IPS-NIHi7 (cell line): ENCODE data around the gene PDGFC.

Source experiments
- DNase-seq: peaks from one replicate; pipeline ENCODE4 v3.0.0; 2012; ENCODE audit warnings: mixed read lengths; ENCODE audit errors: extremely low spot score

The PDGFC gene

DNA sequence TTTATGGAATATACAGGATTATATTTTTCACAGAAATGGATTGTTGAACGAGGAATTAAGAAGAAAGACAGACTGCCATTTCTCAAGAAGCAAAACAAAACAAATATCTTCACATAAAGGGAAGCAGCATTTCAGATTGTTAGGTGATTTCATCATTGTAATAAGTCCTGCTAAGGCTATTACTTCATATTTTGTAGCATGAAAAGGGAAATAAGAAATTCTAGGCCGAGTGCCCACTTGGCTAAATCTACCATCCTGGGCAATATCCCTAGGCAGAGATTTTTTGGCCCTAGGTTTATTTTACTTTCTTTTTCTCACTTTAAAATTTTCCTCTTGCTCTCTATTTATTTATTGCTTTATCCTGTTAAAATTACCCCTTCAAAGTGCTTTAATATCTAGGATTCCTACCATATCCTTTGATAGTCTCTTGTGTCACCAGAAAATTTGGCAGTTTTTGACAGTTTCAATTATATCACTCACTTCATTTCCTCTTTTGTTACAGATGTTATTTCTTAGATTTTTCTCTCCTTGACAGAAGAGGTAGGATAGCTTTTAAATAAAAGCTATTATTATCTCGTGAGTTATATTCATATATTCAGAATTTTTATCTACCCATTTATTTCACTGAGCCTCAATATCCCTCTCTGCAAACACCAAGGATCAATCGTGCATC lies 142.3 kb downstream of the PDGFC start:
- no peak for DNase-seq

DNA sequence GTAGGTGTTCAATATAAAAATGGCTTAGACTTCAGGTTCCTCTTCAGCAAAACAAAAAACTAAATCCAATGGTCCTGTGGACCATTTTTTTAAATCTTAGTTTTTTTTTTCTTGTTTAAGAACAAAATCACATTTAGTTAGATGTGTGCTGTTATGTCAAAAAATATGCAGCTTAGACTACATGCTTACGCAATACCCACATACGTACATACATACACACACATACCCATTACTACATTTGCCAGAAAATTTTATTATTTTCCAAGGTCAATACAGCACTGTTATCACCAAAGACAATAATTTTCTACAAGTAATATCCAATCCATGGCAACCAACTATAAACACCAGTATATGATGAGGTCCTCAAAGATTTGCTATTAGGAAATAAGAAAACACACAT lies 144.1 kb downstream of the PDGFC start:
- no peak for DNase-seq

DNA sequence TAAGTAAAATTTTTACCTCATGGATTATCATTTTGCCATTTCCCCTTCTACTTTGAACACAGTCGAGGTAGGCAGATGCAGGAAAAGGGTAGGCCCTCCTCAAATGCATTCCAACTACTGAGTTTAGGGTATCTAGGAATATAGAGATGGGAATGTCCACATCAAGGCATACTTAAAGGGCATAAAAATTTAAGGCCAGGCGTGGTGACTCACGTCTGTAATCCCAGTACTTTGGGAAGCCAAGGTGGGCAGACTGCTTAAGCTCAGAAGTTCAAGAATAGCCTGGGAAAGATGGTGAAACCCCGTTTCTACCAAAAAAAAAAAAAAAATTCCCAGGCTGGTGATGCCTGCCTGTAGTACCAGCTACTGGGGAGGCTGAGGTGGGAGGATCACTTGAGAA lies 146.5 kb downstream of the PDGFC start:
- no peak for DNase-seq

DNA sequence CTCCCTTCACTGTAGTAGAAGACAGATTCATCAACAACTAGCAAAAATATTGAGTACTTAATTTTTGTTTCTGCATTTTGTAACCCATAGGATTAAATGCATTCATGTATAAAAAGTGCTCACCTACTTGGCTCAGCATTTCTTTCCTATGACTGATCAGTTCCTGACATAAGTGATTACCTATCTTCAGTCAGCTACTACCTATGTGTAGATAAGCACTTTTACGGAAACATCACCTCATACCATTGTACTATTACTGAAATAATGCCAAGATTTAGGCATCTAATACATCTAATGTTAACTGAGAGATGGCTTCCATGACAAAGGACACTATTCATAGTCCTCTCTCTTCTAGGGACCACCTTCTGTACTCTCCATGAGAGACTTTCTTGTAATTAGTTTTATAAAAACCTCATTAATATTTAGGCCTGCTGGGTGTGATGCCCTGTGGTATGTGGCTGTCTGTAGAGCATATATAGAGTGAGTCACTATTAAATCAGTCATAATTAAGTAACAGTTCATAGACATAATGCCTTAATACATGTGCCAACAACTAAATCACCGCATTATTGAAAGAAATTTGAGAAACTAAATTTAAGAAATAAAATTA lies 147.0 kb downstream of the PDGFC start:
- no peak for DNase-seq

DNA sequence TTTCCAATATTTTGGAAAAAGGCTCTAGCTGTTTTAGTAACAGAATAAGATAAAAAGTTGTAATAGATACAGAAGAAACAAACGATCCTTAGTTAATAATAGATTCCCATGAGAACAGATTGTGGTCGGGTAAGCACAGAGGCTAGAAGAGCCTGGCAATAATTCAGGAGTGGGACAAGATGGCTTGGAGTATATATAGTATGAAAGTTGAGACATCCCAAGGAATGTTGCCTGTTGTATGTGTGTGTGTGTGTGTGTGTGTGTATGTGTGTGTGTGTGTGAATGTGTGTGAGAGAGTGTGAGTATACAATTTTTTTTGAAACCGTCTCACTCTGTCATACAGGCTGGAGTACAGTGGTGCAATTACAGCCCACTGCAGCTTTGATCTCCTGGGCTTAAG lies 150.7 kb downstream of the PDGFC start:
- DNase-seq: no peak

DNA sequence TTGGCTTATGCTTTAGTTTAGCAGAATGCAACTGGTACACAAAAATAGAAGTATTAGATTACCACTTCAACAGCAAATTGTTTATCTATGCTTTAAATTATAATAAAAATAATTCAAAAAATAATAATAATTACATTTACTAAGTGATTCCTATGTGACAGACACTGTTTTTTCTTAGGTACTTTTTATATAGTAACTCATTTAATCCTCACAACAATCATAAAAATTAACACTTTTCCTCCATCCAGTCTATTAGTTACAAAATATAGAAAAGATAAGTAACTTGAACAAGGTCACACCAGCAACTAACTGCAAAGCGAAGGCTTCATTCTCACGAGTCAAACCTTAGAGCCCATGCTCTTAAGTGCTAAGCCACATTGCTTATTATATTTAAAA lies 155.2 kb downstream of the PDGFC start:
- no peak for DNase-seq

DNA sequence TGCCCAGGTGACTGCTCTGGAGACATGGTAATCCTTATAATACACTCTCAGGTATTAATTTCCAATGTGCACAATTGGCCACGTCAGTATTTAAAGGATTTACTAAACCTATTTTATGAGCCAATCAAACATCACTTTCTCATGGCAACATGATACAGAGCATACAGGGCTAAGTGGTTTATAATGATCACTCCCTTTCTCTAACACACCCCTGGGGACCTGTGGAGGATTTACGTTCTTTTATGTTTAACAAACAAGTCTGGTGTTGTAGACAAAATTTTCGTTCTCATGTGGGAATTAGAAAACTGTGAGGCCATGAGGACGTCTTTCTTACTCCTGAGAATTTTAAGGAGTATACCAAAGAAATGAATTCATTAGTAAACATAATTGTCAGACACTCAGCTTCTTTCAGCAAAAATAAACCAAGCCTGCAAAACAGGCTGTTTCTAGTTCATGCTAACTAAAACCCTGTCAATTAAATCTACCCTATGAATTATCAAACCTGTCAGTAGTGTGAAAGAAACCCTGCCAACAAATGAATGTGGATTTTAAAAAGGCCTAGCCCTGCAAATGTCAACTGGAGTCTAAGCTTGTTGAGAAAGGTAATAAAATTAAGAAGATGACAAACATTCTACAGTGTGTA lies 155.8 kb downstream of the PDGFC start:
- DNase-seq: no peak

DNA sequence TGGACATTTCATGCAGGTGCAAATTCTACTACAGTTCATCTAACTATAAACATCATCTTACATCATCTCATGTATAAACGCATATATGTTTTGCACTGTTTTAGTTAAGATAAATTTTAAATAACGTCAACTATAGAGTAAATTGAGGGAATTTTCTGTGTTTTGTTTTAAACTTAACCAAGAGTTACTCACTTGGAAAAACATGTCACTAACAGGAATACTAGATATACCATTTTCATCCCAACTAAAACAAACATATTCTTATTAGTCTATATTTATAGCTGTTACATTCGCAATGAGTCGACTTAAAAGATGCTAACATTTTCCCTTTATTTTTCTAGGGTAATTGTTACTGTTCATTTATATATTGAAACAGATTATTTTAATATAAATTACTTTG lies 159.6 kb downstream of the PDGFC start:
- DNase-seq: no peak

DNA sequence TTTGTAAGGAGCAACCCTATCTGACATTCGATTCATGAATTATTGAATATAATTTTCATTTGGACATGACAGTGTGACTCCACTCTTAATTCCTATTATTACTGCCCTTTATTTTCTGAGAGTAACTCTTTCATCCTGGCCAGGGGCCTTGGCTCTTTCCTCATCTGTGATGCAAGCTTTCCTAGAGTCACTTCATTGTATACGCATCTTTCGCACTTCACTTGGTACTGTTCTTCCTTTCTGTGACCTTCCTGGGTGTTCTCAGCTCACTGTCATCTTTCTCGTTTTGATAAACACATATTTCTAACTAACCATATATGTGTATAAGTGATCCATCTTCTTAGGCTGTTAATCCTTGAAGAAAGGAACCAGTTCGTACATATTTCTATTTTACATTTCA lies 160.3 kb downstream of the PDGFC start:
- DNase-seq: no peak

DNA sequence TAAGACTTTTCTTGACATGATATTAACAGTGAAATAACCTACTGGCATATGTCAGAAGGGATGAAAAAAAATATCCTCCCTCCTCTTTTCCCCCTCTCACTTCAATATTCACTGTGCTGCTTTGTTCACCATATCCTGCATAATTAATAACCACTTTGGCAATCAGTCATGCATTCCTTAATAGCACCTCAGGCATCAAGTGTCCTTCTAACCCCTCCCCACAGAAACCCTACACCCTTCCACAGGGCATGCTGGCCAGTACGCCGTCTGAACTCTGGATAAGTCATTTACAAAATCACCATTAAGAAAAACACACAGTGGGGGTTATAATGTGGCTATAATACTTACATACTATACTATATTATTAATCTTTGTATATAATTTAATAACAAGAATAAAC lies 165.9 kb downstream of the PDGFC start:
- DNase-seq: no peak

DNA sequence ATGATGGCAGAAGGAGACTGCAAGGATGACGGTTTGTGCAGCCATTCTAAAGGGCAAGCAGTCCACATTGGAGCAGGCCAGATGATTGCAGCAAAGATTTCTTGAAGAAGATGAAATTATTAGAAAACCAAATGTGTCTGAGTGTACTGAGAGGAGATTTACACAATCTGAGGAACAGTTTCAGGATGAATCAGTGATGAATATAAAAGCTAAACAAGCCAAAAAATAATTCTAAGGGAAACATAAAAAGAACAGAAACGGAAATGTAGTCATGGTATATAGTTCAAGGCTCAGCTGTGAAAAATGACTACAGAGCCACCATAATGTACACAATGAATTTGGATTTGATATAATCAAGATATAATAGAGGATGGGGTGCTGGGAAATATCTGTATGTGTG lies 168.5 kb downstream of the PDGFC start:
- no peak for DNase-seq

DNA sequence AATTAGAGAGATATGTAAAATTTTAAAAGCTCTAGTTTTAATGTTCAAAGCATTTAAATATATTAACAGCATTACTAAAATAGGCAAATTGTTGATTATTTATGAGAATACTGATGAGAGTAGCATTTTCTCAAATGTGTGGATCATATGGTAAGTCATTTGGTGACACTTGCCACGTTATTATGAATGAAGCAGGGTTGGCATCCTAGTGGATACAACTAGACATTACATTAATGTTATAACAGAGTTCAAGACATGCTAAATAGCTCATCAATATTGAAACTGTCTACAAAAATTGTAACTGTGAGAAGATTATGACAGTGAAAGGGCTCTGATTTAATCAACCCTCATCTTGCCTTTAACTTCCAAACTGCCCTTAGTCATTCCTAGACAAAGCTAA lies 171.1 kb downstream of the PDGFC start:
- no peak for DNase-seq

DNA sequence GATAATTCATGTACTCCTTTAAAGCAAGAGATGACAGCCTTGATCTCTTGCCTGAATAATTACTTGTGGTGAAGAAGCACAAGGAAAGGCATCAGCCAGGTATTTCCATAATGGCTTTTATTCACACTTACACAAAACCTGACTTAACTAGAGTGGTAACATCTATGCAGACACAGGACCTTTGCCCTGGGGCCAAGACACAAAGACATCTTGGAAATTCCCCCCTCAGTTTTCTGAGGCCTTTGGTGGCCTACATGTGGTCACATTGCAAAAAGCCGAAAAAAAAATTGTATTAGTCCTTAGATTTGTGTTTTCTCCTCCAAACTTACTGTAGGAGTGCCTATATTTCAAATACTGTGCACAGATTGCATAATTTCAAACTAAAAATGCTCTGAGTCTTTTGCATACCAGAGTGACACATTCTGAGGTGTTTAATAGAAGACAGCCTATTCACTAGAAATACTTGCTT lies 172.4 kb downstream of the PDGFC start:
- DNase-seq: no peak

DNA sequence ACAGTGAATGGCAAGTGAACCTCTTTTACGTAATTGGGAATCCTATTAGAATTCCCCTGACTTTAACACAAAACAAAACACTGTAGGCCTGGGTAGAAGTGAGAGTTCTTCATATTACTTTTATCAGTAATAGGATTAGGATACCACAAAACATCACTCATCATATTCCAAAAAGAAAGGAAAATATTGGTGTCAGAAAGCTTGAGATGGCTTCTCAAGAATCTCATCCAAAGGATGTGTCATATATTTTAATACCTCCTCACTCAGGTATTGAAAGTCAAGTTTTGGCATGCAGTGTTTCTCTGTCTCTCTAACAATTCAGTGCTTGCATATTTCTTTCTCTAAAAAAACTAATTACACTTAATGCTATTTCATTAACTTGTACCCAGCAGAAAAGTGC lies 173.2 kb downstream of the PDGFC start:
- DNase-seq: no peak

DNA sequence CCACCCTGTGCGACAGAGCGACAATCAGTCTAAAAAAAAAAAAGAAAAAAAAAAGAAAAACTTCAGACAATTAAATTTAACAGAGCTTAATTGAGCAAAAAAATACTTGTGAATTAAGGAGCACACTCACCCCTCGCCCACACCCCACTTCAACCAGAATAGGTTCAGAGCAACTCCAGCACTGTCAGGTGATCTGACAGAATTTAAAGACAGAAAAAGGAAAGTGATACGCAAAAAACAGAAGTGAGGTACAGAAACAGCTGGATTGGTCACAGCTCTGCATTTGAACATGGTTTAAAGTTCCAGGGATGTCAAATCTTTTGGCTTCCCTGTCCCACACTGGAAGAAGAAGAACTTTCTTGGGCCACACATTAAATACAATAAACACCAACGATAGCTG lies 174.4 kb downstream of the PDGFC start:
- no peak for DNase-seq

DNA sequence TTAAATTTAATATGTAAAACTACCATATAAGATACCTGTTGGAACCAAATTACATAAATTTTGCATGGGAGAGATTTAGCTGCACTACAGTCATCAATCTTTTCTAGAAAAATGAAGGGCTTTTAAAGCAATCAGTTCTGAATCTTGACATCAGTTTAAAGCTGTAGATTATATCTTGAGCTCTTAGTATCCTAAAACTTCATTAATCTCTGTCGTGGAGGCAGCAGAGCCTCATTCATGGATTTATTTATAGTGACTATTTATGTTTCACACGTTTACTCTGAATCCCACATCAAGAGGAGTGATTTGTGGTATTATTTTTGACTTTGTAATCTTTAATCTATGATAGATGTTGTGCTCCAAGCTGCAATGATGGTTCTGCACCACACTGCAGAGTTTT lies 175.9 kb downstream of the PDGFC start:
- no peak for DNase-seq

DNA sequence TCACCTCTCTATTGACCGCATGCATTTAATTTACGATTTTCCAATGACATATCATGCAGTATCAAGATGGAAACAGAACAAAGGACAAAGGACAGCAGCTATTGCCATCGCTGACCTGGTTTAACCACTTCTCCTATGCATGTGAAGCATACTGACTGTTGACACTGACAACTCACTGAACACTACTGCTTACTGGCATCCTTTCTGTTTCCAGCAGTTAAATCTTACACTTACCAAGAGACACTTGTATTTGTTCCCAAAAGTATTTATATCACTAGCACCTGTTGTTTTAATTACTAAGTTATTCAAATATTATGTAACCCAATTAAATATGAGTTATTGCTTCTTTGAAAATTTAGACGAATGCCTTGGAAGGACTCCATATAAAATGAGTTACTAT lies 176.7 kb downstream of the PDGFC start:
- no peak for DNase-seq

DNA sequence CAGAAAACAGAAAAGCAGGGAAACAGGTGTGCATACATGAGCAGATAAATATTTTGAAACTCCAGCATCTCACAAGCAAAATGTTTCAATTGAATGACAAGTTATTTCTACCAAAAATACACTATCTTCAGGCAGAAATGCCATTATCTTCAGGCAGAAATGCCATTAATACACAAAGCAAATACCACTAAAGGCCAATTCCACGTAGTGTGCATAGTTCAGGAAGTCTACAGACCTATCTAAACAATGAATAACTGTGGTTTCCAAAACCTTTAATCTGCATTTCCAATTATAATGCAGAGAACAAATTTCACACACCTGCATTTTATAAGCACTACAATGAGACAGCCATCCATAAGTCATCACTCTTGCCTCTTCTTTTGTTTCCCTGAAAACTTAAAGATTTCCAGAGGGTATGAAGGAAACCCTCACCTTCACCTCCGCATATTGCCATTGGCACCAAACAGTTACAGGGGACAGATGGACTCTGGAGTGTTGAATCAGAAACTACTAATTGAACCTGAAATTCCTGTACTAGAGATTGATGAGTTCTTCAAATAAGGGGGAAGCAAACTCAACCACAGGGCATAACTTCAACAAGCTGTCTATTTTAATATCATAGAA lies 179.0 kb downstream of the PDGFC start:
- no peak for DNase-seq

DNA sequence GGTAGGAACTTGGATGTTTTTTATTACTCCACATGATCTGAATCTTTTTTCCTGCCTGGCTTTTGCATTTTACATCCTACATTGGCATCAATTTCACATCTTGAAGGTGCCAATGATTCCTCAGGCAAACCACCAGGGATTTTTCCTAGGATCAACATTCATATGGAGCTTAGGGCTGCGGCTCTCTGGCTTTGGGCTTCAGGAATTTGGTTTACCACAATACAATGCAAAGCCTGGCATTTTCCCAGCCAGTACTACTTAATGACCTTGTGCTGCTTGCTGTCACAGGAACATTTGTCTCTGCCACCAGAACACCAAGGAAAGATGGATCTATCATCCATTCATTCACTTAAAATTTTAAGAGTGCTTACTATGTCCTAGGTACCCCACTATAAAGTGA lies 180.7 kb downstream of the PDGFC start:
- DNase-seq: no peak

DNA sequence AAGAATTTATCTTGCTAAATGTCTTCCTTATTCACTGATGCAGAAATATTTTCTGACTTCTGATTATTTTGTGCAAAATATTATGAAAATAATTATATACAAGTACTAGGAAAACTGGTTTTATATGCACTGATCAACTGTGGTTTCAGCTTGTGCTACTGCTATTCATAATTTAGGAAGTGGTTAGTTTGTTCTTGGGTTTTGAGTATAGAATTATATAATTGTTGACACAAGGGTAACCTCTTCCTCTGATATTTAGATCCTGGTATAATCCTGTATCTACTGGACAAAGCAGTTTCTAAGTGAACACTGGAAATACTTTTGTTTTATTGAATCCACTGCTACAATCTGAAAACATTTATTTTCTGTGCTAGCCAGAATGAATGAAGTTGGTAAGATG lies 182.8 kb downstream of the PDGFC start:
- DNase-seq: no peak

DNA sequence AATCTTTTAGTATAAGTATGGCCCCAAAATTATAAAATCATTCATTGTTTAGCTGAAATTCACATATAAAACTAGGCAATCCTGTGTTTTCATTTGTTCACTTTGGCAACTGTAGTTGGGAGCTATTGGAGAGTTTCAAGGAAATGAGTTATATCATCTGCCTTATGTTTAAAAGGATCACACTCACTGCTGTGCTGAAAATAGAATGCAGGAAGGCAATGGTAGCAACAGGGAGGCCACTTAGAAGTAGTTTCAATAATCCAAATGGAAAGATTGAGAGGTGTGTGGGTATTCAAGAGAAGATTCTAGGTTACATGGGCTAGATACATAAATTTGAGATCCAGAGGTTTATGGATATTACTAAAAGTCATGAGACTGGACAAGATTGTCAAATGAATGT lies 184.9 kb downstream of the PDGFC start:
- DNase-seq: no peak

DNA sequence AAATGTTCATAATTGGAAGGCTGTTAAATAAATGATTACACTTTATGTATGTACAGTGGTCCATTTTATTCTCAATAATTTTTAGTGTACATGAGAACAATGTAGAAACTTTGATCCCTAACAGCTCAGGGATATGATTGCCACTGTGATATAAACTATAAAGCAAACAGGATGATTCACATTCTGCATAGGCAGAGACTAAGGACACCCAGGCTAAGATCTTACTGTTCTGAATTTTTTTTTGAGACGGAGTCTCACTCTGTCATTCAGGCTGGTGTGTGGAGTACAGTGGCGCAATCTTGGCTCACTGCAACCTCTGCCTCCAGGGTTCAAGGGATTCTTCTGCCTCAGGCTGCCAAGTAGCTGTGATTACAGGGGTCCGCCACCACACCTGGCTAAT lies 186.6 kb downstream of the PDGFC start:
- no peak for DNase-seq

DNA sequence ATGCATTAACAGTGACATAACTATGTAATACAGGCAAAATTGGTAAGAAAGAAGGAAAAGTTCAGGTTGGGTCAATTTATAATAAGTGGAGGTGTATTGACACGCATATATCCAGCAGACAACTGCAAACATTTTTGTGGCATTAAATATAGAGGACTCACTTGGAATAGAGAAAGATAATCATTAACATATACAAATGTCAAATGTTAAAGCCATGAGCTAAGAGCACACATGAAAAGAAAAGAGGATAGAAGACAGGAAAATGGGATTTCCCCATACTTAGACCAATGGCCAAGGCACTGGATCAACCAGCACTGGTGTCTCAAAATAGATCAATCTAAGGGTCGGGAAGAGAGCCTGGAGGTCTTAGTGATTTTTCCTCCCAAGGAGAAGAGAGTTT lies 187.6 kb downstream of the PDGFC start:
- DNase-seq: no peak
